Astrocyte (in vitro differentiated cells and primary cell): ENCODE data around the gene RC3H2. TPM values are rescaled to one million over a fixed set of nuclear protein-coding genes. Genes with fewer than 3 reads are reported as not detected.

ENCODE experiments used
- DNase-seq: peaks from one replicate; pipeline ENCODE4 v3.0.0-alpha.2; 2010; ENCODE audit warnings: low read depth
- FAIRE-seq: peaks from 2 replicates; lab custom pipeline; 2011; peaks lifted over from hg19 to GRCh38; lab: Jason Lieb, UNC
- H2AFZ ChIP-seq: 2 replicates; pipeline ENCODE4 v1.6.0; 2012; ENCODE audit warnings: low read depth, low read length, inconsistent platforms
- H3K27ac ChIP-seq: 2 replicates; pipeline ENCODE4 v1.5.1; 2011; ENCODE audit warnings: low read depth, low read length, inconsistent platforms
- H3K27me3 ChIP-seq: 2 replicates; pipeline ENCODE4 v1.6.0; 2011; ENCODE audit warnings: low read length, inconsistent platforms; ENCODE audit not compliant: insufficient read depth
- H3K36me3 ChIP-seq: 2 replicates; pipeline ENCODE4 v1.5.1; 2011; ENCODE audit warnings: low read length, inconsistent platforms; ENCODE audit not compliant: insufficient read depth
- H3K4me1 ChIP-seq: 2 replicates; pipeline ENCODE4 v1.5.1; 2011; ENCODE audit warnings: low read length, inconsistent platforms; ENCODE audit not compliant: insufficient read depth
- H3K4me2 ChIP-seq: 2 replicates; pipeline ENCODE4 v1.6.0; 2012; ENCODE audit warnings: low read length, inconsistent platforms
- H3K4me3 ChIP-seq: 2 replicates; pipeline ENCODE4 v1.5.1; 2011; ENCODE audit warnings: low read depth, mild to moderate bottlenecking, low read length, inconsistent platforms; ENCODE audit not compliant: insufficient read depth
- H3K79me2 ChIP-seq: 2 replicates; pipeline ENCODE4 v1.6.0; 2012; ENCODE audit warnings: mild to moderate bottlenecking, low read length, inconsistent platforms; ENCODE audit not compliant: insufficient read depth
- H3K9ac ChIP-seq: 2 replicates; pipeline ENCODE4 v1.6.0; 2012; ENCODE audit warnings: mild to moderate bottlenecking, low read length, inconsistent platforms
- H3K9me3 ChIP-seq: 2 replicates; pipeline ENCODE4 v1.5.1; 2012; ENCODE audit warnings: low read depth, mild to moderate bottlenecking, low read length, inconsistent platforms; ENCODE audit not compliant: insufficient read depth
- H4K20me1 ChIP-seq: 2 replicates; pipeline ENCODE4 v1.6.0; 2012; ENCODE audit warnings: low read length, inconsistent platforms; ENCODE audit not compliant: insufficient read depth
- H3K27ac Mint-ChIP-seq: one replicate; pipeline ENCODE4 v1.8.0; 2021; ENCODE audit warnings: mild to moderate bottlenecking, mixed read lengths; ENCODE audit not compliant: unreplicated experiment
- H3K27me3 Mint-ChIP-seq: one replicate; pipeline ENCODE4 v1.8.0; 2021; ENCODE audit warnings: low read depth, mixed read lengths; ENCODE audit not compliant: unreplicated experiment
- H3K36me3 Mint-ChIP-seq: one replicate; pipeline ENCODE4 v1.8.0; 2021; ENCODE audit warnings: low read depth, mixed read lengths; ENCODE audit not compliant: unreplicated experiment
- H3K4me1 Mint-ChIP-seq: one replicate; pipeline ENCODE4 v1.8.0; 2021; ENCODE audit warnings: low read depth, mixed read lengths; ENCODE audit not compliant: unreplicated experiment
- H3K4me3 Mint-ChIP-seq: one replicate; pipeline ENCODE4 v1.8.0; 2021; ENCODE audit warnings: mild to moderate bottlenecking, moderate library complexity, mixed read lengths; ENCODE audit not compliant: unreplicated experiment
- H3K9me3 Mint-ChIP-seq: one replicate; pipeline ENCODE4 v1.8.0; 2021; ENCODE audit warnings: mild to moderate bottlenecking, mixed read lengths; ENCODE audit not compliant: unreplicated experiment
- CTCF ChIP-seq: IDR thresholded peaks from 2 replicates; pipeline ENCODE4 v1.5.1; 2011; ENCODE audit warnings: low read depth, mild to moderate bottlenecking, inconsistent platforms, low read length, moderate library complexity; ENCODE audit not compliant: insufficient read depth
- EZH2 ChIP-seq: IDR thresholded peaks from 2 replicates; pipeline ENCODE4 v1.6.1; 2012; ENCODE audit warnings: mild to moderate bottlenecking, low read length, inconsistent platforms; ENCODE audit not compliant: insufficient read depth
- total RNA-seq: library from RNA; stranded (reverse); gene quantifications from 2 replicates; pipeline ENCODE4 v1.2.1, GENCODE V29; 2021

Gene RC3H2
- total RNA-seq, 1 donor from 2014 or later = 69.0 TPM

GRCh38 chr9:122951056-122951455, 45.9 kb upstream of the RC3H2 start:
- DNase-seq (no peak), FAIRE-seq (no peak)
- no peak overlapping the region for H3K27ac ChIP-seq
- no peaks in the 10 kb centered on the region for H3K27me3 ChIP-seq
- no peaks in the 10 kb centered on the region for H3K9me3 ChIP-seq
- Mint-ChIP-seq H3K4me1 (peaks cover 13% of the 10 kb centered on the region), H3K36me3 (no peaks in the 10 kb centered on the region), H3K9me3 (no peaks in the 10 kb centered on the region), H3K27ac (no peak overlapping the region), H3K27me3 (no peaks in the 10 kb centered on the region), H3K4me3 (no peak overlapping the region)
- H3K4me2 ChIP-seq = no peak overlapping the region
- TF ChIP-seq EZH2 = no peak
- no peak overlapping the region for H2AFZ ChIP-seq
- no peaks in the 10 kb centered on the region for H3K36me3 ChIP-seq
- H3K4me1 ChIP-seq = peaks cover 12% of the 10 kb centered on the region
- peaks cover 86% of the 10 kb centered on the region for H3K79me2 ChIP-seq
- H3K9ac ChIP-seq = no peak overlapping the region
- peaks cover 66% of the 10 kb centered on the region for H4K20me1 ChIP-seq
- no peak overlapping the region for H3K4me3 ChIP-seq

- H3K27ac Mint-ChIP-seq = no peak overlapping the region
- Histone ChIP-seq H3K9ac (no peak overlapping the region), H4K20me1 (peaks cover 66% of the 10 kb centered on the region), H3K4me3 (no peak overlapping the region), H3K4me1 (peaks cover 12% of the 10 kb centered on the region), H3K4me2 (no peak overlapping the region), H3K9me3 (no peaks in the 10 kb centered on the region), H3K36me3 (no peaks in the 10 kb centered on the region), H2AFZ (no peak overlapping the region), H3K27ac (no peak overlapping the region), H3K27me3 (no peaks in the 10 kb centered on the region), H3K79me2 (peaks cover 86% of the 10 kb centered on the region)
- no peaks in the 10 kb centered on the region for H3K9me3 Mint-ChIP-seq
- no peaks in the 10 kb centered on the region for H3K27me3 Mint-ChIP-seq
- TF ChIP-seq CTCF = no peak
- no peak for TF ChIP-seq EZH2
- peaks cover under 1% of the 10 kb centered on the region for H3K36me3 Mint-ChIP-seq
- FAIRE-seq (no peak), DNase-seq (no peak)
- H3K4me1 Mint-ChIP-seq = peaks cover 21% of the 10 kb centered on the region
- H3K4me3 Mint-ChIP-seq = no peak overlapping the region
These were observed 45.1 kb upstream of the RC3H2 start for GRCh38 chr9:122950263-122950662.

GRCh38 chr9:122949696-122950095, 44.5 kb upstream of the RC3H2 start:
- H3K36me3 Mint-ChIP-seq = peaks cover 2% of the 10 kb centered on the region
- H3K9me3 ChIP-seq = no peaks in the 10 kb centered on the region
- H3K27ac Mint-ChIP-seq = no peak overlapping the region
- H3K4me1 ChIP-seq = peaks cover 9% of the 10 kb centered on the region
- no peak for DNase-seq
- H3K79me2 ChIP-seq = peaks cover 86% of the 10 kb centered on the region
- H3K27ac ChIP-seq = no peak overlapping the region
- no peak overlapping the region for H3K4me2 ChIP-seq
- H3K9ac ChIP-seq = no peak overlapping the region
- TF ChIP-seq EZH2 (no peak), CTCF (no peak)
- H3K4me3 ChIP-seq = no peak overlapping the region
- H3K27me3 ChIP-seq = no peaks in the 10 kb centered on the region
- no peaks in the 10 kb centered on the region for H3K9me3 Mint-ChIP-seq
- no peaks in the 10 kb centered on the region for H3K36me3 ChIP-seq
- peaks cover 21% of the 10 kb centered on the region for H3K4me1 Mint-ChIP-seq
- FAIRE-seq = no peak
- no peak overlapping the region for H2AFZ ChIP-seq
- no peaks in the 10 kb centered on the region for H3K27me3 Mint-ChIP-seq
- H3K4me3 Mint-ChIP-seq = no peak overlapping the region
- H4K20me1 ChIP-seq = peaks cover 64% of the 10 kb centered on the region
